ENCODE data around the gene KLLN.
"Not testable (repeated sequence)": the region's sequence is repeated elsewhere in the genome, so short reads cannot be mapped to it uniquely, and the experiment has no call there.

KLLN gene

DNA sequence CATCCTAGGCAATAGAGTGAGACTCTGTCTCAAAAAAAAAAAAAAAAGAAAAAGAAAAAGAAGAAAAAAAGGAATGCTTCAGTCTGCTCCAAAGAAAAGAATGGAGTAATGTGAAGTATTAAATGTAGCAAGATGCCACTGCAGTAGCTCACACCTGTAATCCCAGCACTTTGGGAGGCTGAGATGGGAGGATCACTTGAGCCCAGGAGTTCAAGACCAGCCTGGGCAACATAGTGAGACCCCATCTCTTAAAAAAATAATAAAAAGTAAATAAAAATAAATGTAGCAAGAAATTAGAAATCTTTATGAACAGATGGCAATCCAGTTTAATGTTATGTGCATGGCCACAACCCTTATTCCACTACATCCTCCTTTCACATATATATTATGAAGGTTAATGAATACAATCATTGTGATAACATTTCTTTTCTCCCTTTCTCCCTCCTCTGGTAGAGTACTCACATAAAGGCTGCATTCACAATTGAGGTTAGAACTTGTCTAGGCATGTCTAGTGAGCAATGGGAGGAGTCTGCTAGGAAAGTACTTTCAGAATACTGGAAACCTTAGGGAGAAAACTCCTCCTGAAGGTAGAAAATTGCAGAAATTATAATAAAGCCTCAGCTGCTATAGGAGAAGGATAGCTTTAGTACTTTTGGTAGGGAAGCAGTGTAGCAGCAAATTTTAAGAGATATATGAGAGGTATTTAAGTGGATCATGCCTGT is 20.4 kb downstream of the KLLN start:
- DNase-seq (ENCODE audit: low read depth in 2 of 2): peak in 1 of 2 experiments; percentile 29

DNA sequence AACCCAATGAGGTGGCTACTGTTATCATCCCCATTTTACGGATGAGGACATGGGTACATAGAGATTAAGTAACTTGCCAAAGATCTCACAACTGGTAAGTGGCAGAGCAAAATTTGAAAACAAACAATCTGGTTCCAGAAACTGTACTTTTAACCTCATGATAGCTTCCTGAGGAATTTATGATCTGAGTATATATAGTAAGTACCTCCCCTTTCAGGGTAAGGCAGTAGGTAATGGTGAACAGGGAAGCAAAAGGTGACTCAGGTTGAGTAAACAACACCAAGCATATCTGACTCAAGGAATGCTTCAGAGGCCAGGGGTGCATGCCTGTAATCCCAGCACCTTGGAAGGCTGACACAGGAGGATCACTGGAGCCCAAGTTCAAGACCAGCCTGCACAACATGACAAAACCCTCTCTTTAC is 21.1 kb downstream of the KLLN start:
- DNase-seq (ENCODE audit: low read depth in 2 of 2): no peak

DNA sequence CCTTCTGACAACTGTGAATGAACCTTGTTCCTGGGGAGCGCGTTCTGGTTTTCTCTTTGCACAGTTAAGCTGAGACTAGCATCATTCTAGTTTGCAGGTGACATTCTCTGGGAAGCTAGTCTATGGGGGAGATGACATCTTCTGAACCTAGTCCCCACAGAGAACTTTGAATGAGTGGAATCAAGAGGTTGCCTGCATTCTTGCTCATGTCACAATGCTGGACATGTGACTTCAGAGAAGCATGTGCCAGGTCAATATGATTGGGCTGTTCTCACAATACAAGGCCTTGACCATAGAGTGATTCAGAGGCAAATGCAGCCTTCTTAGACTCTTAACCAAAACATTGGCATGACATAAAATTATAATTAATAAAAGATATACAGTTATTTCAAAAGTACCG is 22.1 kb downstream of the KLLN start:
- DNase-seq (ENCODE audit: low read depth in 2 of 2): no peak

DNA sequence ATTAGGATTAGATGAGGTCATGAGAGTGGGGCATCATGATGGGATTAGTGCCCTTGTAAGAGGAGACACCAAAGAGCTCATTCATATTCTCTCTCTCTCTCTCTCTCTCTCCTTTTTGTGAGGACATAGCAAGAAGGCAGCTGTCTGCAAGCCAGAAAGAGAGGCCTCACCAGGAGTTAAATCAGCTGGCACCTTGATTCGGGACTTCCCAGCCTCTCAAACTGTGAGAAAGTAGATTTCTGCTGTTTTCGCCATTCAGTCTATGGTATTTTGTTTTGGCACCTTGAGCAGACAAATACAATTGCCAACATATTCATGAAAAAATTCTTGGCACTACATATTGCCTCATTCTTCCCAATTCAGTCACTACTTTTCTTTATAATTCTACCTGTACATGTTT is 24.7 kb downstream of the KLLN start:
- no peak for DNase-seq (ENCODE audit: low read depth in 2 of 2)

DNA sequence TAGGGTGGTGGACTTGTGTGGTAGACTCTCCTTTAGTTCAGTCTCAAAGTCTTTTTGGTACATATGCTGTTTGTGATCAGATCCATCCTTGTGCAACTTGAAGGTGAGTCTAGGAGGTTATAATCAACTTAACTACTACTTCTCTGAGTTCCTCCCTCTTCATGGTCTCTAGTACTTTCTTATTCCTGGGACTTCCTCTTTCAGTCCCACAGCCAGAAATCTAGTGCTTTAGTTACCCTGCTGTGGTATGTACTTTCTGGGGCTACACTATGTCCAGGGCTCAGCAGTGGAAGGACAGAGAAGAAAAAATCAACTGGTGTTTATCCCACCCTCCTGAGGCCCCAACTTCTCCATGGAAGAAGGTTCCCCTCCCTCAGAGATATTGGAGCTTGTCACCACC is 25.9 kb downstream of the KLLN start:
- no peak for DNase-seq (ENCODE audit: low read depth in 2 of 2)

DNA sequence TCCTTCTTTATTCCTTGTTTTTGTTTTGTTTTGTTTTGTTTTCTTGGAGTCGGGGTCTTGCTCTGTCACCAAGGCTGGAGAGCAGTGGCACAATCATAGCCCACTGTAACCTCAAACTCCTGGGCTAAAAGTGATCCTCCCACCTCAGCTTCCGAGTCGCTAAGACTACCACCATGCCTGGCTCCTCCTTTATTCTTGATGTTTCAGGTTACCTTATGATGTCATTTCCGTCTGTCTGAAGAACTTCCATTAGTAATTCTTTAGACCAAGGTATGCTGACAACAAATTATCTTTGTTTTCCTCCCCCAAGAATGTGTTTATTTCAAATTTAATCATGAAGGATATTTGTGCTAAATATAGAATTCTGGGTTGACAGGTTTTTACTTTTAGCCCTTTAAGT is 27.2 kb downstream of the KLLN start:
- no peak for DNase-seq (ENCODE audit: low read depth in 2 of 2)

DNA sequence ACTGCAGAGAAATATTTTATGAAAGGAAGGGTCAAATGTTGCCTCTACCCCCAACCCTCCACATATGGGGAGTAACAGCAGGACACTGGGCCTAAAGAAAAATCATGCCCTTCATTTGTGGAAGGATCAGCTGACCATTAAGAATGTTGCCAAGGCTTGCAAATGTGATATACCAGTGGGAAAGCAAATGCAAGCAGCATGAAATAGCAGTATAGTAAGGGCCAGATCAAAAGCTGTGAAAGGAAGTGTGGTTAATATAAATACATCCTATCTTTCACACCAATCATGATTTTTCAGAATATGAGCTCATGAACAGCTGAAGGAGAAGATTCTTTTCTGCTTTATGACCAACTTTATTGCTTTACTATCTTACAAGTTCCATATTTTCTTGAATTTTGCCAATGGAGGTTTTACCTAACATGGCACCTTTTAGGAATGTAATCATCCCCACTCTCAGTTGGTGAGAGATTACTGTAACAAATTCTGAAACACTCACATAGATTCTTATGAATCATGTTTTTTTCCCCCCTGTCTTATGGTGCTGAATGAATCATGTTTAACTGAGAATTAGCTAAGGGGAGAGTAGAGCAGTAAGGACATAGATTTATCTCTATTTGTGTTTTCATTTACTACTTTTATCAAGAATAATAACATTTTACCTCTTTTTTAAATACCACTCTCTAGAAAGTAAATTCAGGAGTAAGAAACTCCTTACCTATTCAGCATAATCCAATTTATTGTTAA is 33.2 kb downstream of the KLLN start:
- no peak for DNase-seq (ENCODE audit: low read depth in 2 of 2)

DNA sequence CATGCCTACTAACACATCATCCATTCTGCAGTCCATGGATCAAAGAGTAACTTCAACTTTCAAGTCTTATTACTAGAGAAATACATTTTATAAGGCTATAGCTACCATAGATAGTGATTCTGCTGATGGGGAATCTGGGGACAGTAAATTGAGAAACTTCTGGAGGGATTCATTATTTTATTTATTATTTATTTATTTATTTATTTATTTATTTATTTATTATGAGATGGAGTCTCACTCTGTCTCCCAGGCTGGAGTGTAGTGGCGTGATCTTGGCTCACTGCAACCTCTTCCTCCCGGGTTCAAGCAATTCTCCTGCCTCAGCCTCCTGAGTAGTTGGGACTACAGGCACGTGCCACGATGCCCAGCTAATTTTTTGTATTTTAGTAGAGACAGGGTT is 34.3 kb downstream of the KLLN start:
- DNase-seq (ENCODE audit: low read depth in 2 of 2): not testable (repeated sequence)

DNA sequence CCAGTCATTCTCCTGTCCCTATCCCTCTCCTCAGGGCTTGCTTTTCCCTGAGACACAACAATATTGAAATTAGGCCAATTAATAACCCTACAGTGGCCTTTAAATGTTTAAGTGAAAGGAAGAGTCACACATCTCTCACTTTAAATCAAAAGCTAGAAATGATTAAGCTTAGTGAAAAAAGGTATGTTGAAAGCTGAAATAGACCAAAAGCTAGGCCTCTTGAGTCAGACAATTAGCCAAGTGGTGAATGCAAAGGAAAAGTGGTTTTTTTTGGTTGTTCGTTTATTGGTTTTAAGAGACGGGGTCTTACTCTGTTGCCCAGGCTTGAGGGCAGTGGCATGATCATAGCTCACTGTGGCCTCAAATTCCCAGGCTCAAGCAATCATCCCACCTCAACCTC is 35.7 kb downstream of the KLLN start:
- no peak for DNase-seq (ENCODE audit: low read depth in 2 of 2)

DNA sequence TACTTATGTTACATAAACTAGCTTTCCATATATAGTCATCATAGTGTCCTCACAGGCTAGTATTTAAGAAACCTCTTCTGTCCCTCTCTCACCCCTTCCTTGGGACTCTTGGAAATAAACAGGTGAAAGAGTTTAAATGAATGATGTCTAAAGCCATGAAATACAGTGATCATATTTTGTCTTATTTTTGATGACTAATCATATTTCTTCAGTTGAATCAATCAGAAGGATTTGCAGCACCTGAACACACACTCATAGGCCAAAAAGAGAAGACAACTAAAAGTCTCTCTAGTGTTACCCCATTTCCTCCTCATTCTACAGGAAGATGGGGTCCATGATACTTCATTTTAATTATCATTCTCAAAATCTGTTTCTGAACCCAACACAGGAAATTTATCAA is 36.7 kb downstream of the KLLN start:
- no peak for DNase-seq (ENCODE audit: low read depth in 2 of 2)

DNA sequence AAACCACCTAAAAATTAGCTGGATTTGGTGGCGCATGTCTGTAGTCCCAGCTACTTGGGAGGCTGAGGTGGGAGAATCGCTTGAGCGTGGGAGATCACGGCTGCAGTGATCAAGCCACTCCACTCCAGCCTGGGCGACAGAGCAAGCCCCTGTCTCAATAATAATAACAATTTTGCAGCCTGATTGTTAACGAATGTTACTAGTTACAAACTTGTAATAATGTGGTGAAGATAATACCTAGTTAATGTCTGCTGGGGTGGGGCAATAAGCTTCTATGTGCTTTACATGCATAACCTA is 44.1 kb downstream of the KLLN start:
- no peak for DNase-seq (ENCODE audit: low read depth in 2 of 2)

DNA sequence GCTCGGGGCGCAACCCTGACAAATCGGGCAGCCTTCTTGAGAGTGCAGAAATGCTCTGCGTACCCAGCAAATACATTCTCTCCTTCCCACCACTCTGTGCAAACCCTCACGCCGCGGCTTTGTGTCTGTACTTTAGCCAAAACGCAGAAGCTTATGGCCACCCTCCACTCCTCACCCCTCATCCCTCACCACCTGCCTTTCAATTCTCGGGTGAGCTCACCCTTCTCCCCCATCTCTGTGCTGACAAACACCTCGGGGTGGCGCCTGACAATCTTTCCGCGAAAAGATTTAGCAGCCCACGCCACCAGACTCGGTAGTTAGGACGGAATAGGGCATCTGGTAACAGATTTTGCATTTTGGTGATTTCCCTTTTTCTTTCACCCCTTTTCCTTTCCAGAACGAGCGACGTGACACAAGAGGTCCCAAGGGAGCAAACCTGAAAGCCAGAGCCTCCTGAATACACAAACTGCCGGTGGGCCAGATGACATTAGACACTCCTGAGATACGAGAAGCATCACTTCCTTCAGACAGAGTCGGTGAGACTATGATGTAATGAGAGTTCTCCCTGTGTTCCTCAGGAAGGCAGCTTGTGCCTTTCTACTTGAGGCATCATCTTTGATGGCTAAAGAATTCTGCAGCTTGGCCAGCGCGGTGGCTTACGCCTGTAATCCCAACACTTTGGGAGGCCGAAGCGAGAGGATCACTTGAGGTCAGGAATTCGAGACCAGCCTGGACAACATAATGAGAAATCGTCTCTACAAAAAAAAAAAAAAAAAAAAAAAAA is 44.6 kb downstream of the KLLN start:
- DNase-seq (ENCODE audit: low read depth in 2 of 2): no peak

DNA sequence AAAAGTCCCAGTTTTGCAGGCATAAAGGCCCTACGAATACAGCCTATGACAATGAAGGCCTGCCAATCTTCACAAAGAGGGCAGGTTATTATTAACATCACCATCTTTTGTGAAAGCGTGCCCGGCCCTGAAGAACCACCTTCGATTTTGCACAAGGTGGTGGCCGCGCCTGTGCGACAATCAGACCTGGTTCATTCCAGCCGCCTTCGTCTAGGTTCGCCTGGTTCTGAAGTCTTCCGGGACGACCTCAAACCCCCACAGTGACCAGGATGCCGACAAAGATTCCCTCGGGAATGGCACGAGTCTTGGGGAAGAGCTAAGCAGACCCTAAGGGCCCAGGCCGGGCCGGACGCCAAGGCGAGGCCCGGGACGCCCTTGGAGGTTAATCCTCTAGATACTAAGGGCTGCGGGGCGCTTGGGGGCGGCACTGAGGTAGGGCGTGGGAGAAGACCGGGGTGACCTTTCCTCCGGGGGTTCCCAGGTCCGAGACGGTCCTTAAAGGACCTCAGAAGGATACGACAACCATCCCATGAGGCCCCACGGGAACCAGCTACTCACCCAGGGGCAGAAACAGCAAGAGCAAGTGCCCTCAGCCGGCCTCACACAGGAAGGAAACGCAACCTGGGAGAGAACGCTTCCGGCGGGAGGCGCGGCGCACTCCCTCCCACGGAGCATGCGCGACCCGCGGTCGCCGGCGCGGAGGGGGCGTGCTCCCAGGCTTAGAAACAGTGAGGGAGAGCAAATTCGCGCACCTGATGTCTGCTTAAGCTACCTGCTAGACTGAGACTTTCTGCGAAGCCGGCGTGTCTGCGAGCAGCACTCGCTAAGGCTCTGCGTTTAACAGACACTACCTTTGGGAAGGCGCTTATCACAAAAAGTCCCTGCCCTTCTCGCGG is 45.5 kb downstream of the KLLN start, which contains the start of gene ATAD1:
ATAD1 (minus strand) TSS at position 618 of the 896 bp plus-strand sequence. CDS start 3,627 bp downstream, outside the sequence.
- DNase-seq (ENCODE audit: low read depth in 2 of 2): peak; percentile 47 to 50

DNA sequence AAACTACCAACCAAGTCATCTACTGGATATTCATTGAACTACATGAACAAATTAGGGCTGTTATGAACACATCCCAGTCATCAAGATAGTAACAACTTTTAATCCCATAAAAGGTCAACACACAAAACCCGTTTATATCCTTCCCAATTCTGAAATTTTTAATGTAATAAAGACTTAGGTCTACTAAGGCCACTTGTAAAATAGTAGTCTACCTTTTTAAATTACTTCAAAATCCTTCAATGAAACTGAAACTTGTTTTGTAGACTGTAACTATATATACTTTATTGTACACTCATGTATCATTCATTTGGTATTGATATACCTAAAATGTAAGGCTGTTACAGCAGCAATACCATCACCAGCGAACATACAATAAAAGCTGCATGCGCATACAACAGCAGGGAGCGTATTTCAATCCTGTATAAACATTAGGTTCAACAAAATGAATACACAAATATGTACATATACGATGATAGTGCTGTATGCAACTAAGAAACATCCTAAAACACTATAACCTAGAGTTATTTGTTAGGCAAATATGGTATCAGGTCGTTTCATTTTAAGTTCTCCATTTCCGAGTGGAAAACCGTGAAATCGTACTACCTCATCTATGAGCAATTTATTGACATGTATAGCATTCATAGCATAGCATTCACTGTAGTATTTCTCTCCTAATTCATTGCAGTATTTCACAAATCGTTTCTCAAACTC is 46.3 kb downstream of the KLLN start:
- DNase-seq (ENCODE audit: low read depth in 2 of 2): no peak

DNA sequence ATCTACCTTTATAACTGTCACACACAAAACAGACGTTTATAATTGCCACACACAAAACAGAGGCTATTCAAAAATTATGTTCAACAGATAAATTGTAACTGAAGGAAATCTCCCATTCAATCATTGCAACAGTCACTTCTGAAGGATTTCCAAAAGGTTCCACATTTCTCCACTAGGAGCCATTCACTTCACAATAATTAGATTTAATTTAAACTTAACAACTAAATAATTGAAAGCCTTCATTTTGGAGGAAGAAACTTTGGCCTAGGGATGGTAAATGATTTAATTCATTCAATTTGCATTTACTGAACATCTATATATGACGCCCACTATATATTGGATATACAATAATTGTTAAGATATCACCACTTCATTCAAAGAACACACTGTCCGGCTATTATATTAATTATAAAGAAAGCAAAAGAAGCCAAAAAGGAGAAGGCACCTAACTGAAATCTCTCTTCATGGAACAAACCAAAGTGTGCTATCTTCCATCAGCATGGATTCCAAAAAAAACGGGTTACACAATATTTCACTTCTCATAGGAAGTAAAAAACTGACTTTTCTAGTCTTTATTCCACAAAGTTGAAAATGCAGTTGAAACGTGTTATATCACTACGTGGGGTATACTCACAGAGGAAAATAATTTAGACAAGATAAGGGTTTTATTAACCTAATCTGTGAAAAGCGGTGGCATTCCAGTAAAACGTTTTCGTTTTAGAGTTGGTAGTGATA is 47.0 kb downstream of the KLLN start:
- DNase-seq (ENCODE audit: low read depth in 2 of 2): no peak
